ENCODE results near the gene TSPAN9. TPM values are rescaled to one million over a fixed set of nuclear protein-coding genes. Genes with fewer than 3 reads are reported as not detected.
A peak's percentile ranks its signal among the peaks of the same experiment; 100 is the strongest.

Gene TSPAN9
- total RNA-seq, 1 donor from 2014 or later = 40.9 TPM

- peaks cover 41% of the 10 kb centered on the region for H4K20me1 ChIP-seq (ENCODE audit: insufficient read depth, low read length)
- no peaks in the 10 kb centered on the region for H3K27me3 ChIP-seq (ENCODE audit: insufficient read depth, low read length)
- peaks cover 29% of the 10 kb centered on the region for H3K79me2 ChIP-seq (ENCODE audit: insufficient read depth, low read length)
- no peaks in the 10 kb centered on the region for H3K36me3 ChIP-seq (ENCODE audit: insufficient read depth, low read length)
- no peak overlapping the region for H3K4me3 ChIP-seq (ENCODE audit: insufficient read depth, low read depth, low read length)
- no peak overlapping the region for H3K27ac ChIP-seq (ENCODE audit: low read depth, low read length)
- FAIRE-seq (no peak), DNase-seq (ENCODE audit: low read depth) (no peak)
- no peaks in the 10 kb centered on the region for H3K9me3 ChIP-seq (ENCODE audit: insufficient read depth, low read depth, low read length)
- Mint-ChIP-seq H3K4me3 (ENCODE audit: unreplicated experiment) (no peak overlapping the region), H3K27ac (ENCODE audit: unreplicated experiment) (peak overlapping the region; percentile 26), H3K9me3 (ENCODE audit: unreplicated experiment) (no peaks in the 10 kb centered on the region), H3K4me1 (ENCODE audit: low read depth, unreplicated experiment) (peaks cover 16% of the 10 kb centered on the region), H3K27me3 (ENCODE audit: low read depth, unreplicated experiment) (peaks cover 2% of the 10 kb centered on the region), H3K36me3 (ENCODE audit: low read depth, unreplicated experiment) (peaks cover 21% of the 10 kb centered on the region)
- no peak overlapping the region for H2AFZ ChIP-seq (ENCODE audit: low read depth, low read length)
- TF ChIP-seq EZH2 (IDR thresholded peaks at IDR 0.05; ENCODE audit: insufficient read depth, low read length) = no peak
- TF ChIP-seq, protein P1, sequence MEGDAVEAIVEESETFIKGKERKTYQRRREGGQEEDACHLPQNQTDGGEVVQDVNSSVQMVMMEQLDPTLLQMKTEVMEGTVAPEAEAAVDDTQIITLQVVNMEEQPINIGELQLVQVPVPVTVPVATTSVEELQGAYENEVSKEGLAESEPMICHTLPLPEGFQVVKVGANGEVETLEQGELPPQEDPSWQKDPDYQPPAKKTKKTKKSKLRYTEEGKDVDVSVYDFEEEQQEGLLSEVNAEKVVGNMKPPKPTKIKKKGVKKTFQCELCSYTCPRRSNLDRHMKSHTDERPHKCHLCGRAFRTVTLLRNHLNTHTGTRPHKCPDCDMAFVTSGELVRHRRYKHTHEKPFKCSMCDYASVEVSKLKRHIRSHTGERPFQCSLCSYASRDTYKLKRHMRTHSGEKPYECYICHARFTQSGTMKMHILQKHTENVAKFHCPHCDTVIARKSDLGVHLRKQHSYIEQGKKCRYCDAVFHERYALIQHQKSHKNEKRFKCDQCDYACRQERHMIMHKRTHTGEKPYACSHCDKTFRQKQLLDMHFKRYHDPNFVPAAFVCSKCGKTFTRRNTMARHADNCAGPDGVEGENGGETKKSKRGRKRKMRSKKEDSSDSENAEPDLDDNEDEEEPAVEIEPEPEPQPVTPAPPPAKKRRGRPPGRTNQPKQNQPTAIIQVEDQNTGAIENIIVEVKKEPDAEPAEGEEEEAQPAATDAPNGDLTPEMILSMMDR (IDR thresholded peaks at IDR 0.05; ENCODE audit: insufficient read depth, low read depth, low read length) = no peak
- no peak overlapping the region for H3K9ac ChIP-seq (ENCODE audit: low read length)
- H3K4me2 ChIP-seq (ENCODE audit: low read length) = no peak overlapping the region
- peaks cover 5% of the 10 kb centered on the region for H3K4me1 ChIP-seq (ENCODE audit: insufficient read depth, low read length)
These were observed 10.8 kb downstream of the TSPAN9 start for GRCh38 chr12:3087758-3088650.

- Histone ChIP-seq H3K36me3 (ENCODE audit: insufficient read depth, low read length) (no peaks in the 10 kb centered on the region), H3K4me1 (ENCODE audit: insufficient read depth, low read length) (no peaks in the 10 kb centered on the region), H3K9me3 (ENCODE audit: insufficient read depth, low read depth, low read length) (no peaks in the 10 kb centered on the region), H3K9ac (ENCODE audit: low read length) (no peak overlapping the region), H3K4me3 (ENCODE audit: insufficient read depth, low read depth, low read length) (no peak overlapping the region), H4K20me1 (ENCODE audit: insufficient read depth, low read length) (peaks cover 43% of the 10 kb centered on the region), H3K27ac (ENCODE audit: low read depth, low read length) (no peak overlapping the region), H3K4me2 (ENCODE audit: low read length) (no peak overlapping the region), H2AFZ (ENCODE audit: low read depth, low read length) (no peak overlapping the region), H3K79me2 (ENCODE audit: insufficient read depth, low read length) (peaks cover 27% of the 10 kb centered on the region), H3K27me3 (ENCODE audit: insufficient read depth, low read length) (no peaks in the 10 kb centered on the region)
- no peak for TF ChIP-seq EZH2 (IDR thresholded peaks at IDR 0.05; ENCODE audit: insufficient read depth, low read length)
- TF ChIP-seq, protein P1 (IDR thresholded peaks at IDR 0.05; ENCODE audit: insufficient read depth, low read depth, low read length) = no peak
- DNase-seq (ENCODE audit: low read depth) = no peak
- H3K27me3 Mint-ChIP-seq (ENCODE audit: low read depth, unreplicated experiment) = peaks cover 2% of the 10 kb centered on the region
- peaks cover 23% of the 10 kb centered on the region for H3K36me3 Mint-ChIP-seq (ENCODE audit: low read depth, unreplicated experiment)
- no peak overlapping the region for H3K27ac Mint-ChIP-seq (ENCODE audit: unreplicated experiment)
- no peaks in the 10 kb centered on the region for H3K9me3 Mint-ChIP-seq (ENCODE audit: unreplicated experiment)
- H3K4me3 Mint-ChIP-seq (ENCODE audit: unreplicated experiment) = no peak overlapping the region
- H3K4me1 Mint-ChIP-seq (ENCODE audit: low read depth, unreplicated experiment) = peaks cover 12% of the 10 kb centered on the region
- FAIRE-seq = no peak
These were observed 12.4 kb downstream of the TSPAN9 start for GRCh38 chr12:3089588-3089987.
